Right cardiac atrium (tissue), 5 donors: ENCODE results near the gene ALPK1. TPM values are rescaled to one million over a fixed set of nuclear protein-coding genes. Genes with fewer than 3 reads are reported as not detected.
A peak's percentile ranks its signal among the peaks of the same experiment; 100 is the strongest.

Experiments
- ATAC-seq, 2 donors: fragments of 200-7000 bp; cut with Tn5 transposase; one replicate each; pipeline versions ENCODE4 v1.8.0 to v1.9.1; 2020; ENCODE audit warnings: moderate library complexity in 2 of 2, mild to moderate bottlenecking in 1 of 2
- DNase-seq, 3 donors: peaks; one replicate each; pipeline ENCODE4 v3.0.0-alpha.2; 2020
- H3K27ac ChIP-seq: one replicate; pipeline ENCODE4 v1.5.1; 2013; ENCODE audit warnings: mild to moderate bottlenecking, low read length, control low read depth, moderate library complexity
- H3K27me3 ChIP-seq: one replicate; pipeline ENCODE4 v1.6.1; 2013; ENCODE audit not compliant: control insufficient read depth, insufficient read depth
- H3K4me1 ChIP-seq: one replicate; pipeline ENCODE4 v1.6.1; 2013; ENCODE audit warnings: low read length; ENCODE audit not compliant: control insufficient read depth, insufficient read depth
- H3K4me3 ChIP-seq: one replicate; pipeline ENCODE4 v1.5.1; 2013; ENCODE audit warnings: low read length, control low read depth
- H3K9me3 ChIP-seq: one replicate; pipeline ENCODE4 v1.6.1; 2013; ENCODE audit warnings: low read length; ENCODE audit not compliant: control insufficient read depth
- WGBS: extraction: QIAGEN DNeasy Blood & Tissue Kit; methylation state at CpG from one replicate; pipeline ENCODE4 v1.1.7; 2013; 5-methylcytosine and 5-hydroxymethylcytosine counted together
- intact Hi-C, 4 donors: fragments of 100-400 bp; cut with DNase I; formaldehyde crosslinking; loops; one replicate each; pipeline versions ENCODE4 v1.11.0 to v1.14.0; 2022 to 2023
- polyA plus RNA-seq: library from polyadenylated mRNA; stranded (reverse); fragments of 200-250 nt; gene quantifications from one replicate; pipeline ENCODE4 v1.2.3, GENCODE V29; 2013
- total RNA-seq, 4 donors: library from RNA; stranded (reverse); fragmentation: NEBNext Ultra II Directional; extraction: Animal tissue kit (Norgen Biotek cat#: 25700); gene quantifications; one replicate each; pipeline ENCODE4 v1.2.1, GENCODE V29; 2021
- donor health status: healthy with polysubstance abuse.
- donor health status: DM: no; HTN: yes; CAD: no.
- donor health status: DM: no; HTN: no; CAD: no.
- donor health status: DM: no; HTN: yes; CAD: no; lungs with severe emphysema.
- donor health status: DM: yes; HTN: yes; CAD: no.

The ALPK1 gene
- total and polyA plus RNA-seq, 5 donors, result 2.6 to 8.9 (median 7.9) TPM

- H3K27ac ChIP-seq, result no peak overlapping the region
- no peaks in the 10 kb centered on the region for H3K9me3 ChIP-seq
- H3K4me3 ChIP-seq, result no peak overlapping the region
- intact Hi-C loops, result no loop called here
- no peaks in the 10 kb centered on the region for H3K27me3 ChIP-seq
- peak; percentile 36 to 40 for ATAC-seq
- WGBS, result 63% methylated on average over 6 of the region's 6 CpGs
- DNase-seq, result peak in 2 of 3 donors; percentile 45 to 51
- no peaks in the 10 kb centered on the region for H3K4me1 ChIP-seq
Observed at GRCh38 chr4:112361181-112361791, 64.1 kb downstream of the ALPK1 start.

GRCh38 chr4:112370466-112370865 lies 73.3 kb downstream of the ALPK1 start:
- no peak for DNase-seq
- Histone ChIP-seq H3K27me3 (no peaks in the 10 kb centered on the region), H3K9me3 (no peaks in the 10 kb centered on the region), H3K4me3 (no peak overlapping the region), H3K27ac (no peak overlapping the region), H3K4me1 (no peaks in the 10 kb centered on the region)
- intact Hi-C loops, result no loop called here
- no peak for ATAC-seq
- 78% methylated on average over 1 of the region's 1 CpG for WGBS

- ATAC-seq, result no peak
- WGBS, result 97% methylated on average over 3 of the region's 3 CpGs
- Histone ChIP-seq H3K4me1 (no peaks in the 10 kb centered on the region), H3K27ac (no peak overlapping the region), H3K27me3 (no peaks in the 10 kb centered on the region), H3K9me3 (no peaks in the 10 kb centered on the region), H3K4me3 (no peak overlapping the region)
- intact Hi-C loops, result no loop called here
- DNase-seq, result no peak
Observed at GRCh38 chr4:112371361-112371760, 74.2 kb downstream of the ALPK1 start.

GRCh38 chr4:112374850-112375249 lies 77.7 kb downstream of the ALPK1 start:
- no peak for ATAC-seq
- WGBS, result 97% methylated on average over 2 of the region's 2 CpGs
- intact Hi-C loops, result no loop called here
- no peak overlapping the region for H3K4me3 ChIP-seq
- H3K27me3 ChIP-seq, result no peaks in the 10 kb centered on the region
- no peak overlapping the region for H3K27ac ChIP-seq
- no peaks in the 10 kb centered on the region for H3K4me1 ChIP-seq
- DNase-seq, result no peak
- no peaks in the 10 kb centered on the region for H3K9me3 ChIP-seq

- H3K4me3 ChIP-seq, result no peak overlapping the region
- no peak overlapping the region for H3K27ac ChIP-seq
- DNase-seq, result no peak
- ATAC-seq, result no peak
- H3K27me3 ChIP-seq, result no peaks in the 10 kb centered on the region
- no peaks in the 10 kb centered on the region for H3K4me1 ChIP-seq
- H3K9me3 ChIP-seq, result no peaks in the 10 kb centered on the region
- WGBS, result 62% methylated on average over 6 of the region's 6 CpGs
- intact Hi-C loops, result no loop called here
Observed at GRCh38 chr4:112377171-112377570, 80.0 kb downstream of the ALPK1 start.

- H3K4me1 ChIP-seq, result no peaks in the 10 kb centered on the region
- 90% methylated on average over 13 of the region's 13 CpGs for WGBS
- ATAC-seq, result no peak
- no peak overlapping the region for H3K27ac ChIP-seq
- no peaks in the 10 kb centered on the region for H3K27me3 ChIP-seq
- intact Hi-C loops, result no loop called here
- H3K4me3 ChIP-seq, result no peak overlapping the region
- no peak for DNase-seq
- H3K9me3 ChIP-seq, result no peaks in the 10 kb centered on the region
Observed at GRCh38 chr4:112377594-112378242, 80.5 kb downstream of the ALPK1 start.

- no peaks in the 10 kb centered on the region for H3K9me3 ChIP-seq
- ATAC-seq, result no peak
- H3K4me3 ChIP-seq, result no peak overlapping the region
- intact Hi-C loops, result no loop called here
- no peaks in the 10 kb centered on the region for H3K4me1 ChIP-seq
- no peak for DNase-seq
- H3K27ac ChIP-seq, result no peak overlapping the region
- WGBS, result 75% methylated on average over 3 of the region's 3 CpGs
- no peaks in the 10 kb centered on the region for H3K27me3 ChIP-seq
Observed at GRCh38 chr4:112378243-112378620, 81.1 kb downstream of the ALPK1 start.

- Histone ChIP-seq H3K4me3 (no peak overlapping the region), H3K4me1 (no peaks in the 10 kb centered on the region), H3K27me3 (no peaks in the 10 kb centered on the region), H3K9me3 (no peaks in the 10 kb centered on the region), H3K27ac (no peak overlapping the region)
- intact Hi-C loops, result no loop called here
- whole genome bisulfite sequencing, result 73% methylated on average over 3 of the region's 3 CpGs
- DNase-seq (no peak), ATAC-seq (no peak)
Observed at GRCh38 chr4:112378858-112379257, 81.7 kb downstream of the ALPK1 start.

- no peaks in the 10 kb centered on the region for H3K9me3 ChIP-seq
- no peak for ATAC-seq
- H3K27me3 ChIP-seq, result no peaks in the 10 kb centered on the region
- no peak overlapping the region for H3K4me3 ChIP-seq
- peak in 1 of 3 donors; percentile 49 for DNase-seq
- intact Hi-C loops, result no loop called here
- no peak overlapping the region for H3K27ac ChIP-seq
- WGBS, result 49% methylated on average over 26 of the region's 26 CpGs
- H3K4me1 ChIP-seq, result no peaks in the 10 kb centered on the region
Observed at GRCh38 chr4:112379306-112379705, 82.1 kb downstream of the ALPK1 start.

- Histone ChIP-seq H3K4me3 (no peak overlapping the region), H3K27ac (no peak overlapping the region), H3K9me3 (no peaks in the 10 kb centered on the region), H3K27me3 (no peaks in the 10 kb centered on the region), H3K4me1 (no peaks in the 10 kb centered on the region)
- no peak for DNase-seq
- intact Hi-C loops, result no loop called here
- WGBS, result 88% methylated on average over 6 of the region's 6 CpGs
- ATAC-seq, result no peak
Observed at GRCh38 chr4:112381996-112382692, 85.0 kb downstream of the ALPK1 start.

GRCh38 chr4:112386071-112386470 lies 88.9 kb downstream of the ALPK1 start:
- H3K4me3 ChIP-seq, result no peak overlapping the region
- WGBS, result 92% methylated on average over 4 of the region's 4 CpGs
- H3K27me3 ChIP-seq, result no peaks in the 10 kb centered on the region
- ATAC-seq (no peak), DNase-seq (no peak)
- no peaks in the 10 kb centered on the region for H3K9me3 ChIP-seq
- H3K4me1 ChIP-seq, result no peaks in the 10 kb centered on the region
- no peak overlapping the region for H3K27ac ChIP-seq
- intact Hi-C loops, result no loop called here
